H9 (cell line): ENCODE measurements around the gene ST8SIA5. TPM values are rescaled to one million over a fixed set of nuclear protein-coding genes. Genes with fewer than 3 reads are reported as not detected.

Source experiments
- DNase-seq: peaks from one replicate; pipeline ENCODE4 v3.0.0-alpha.2; 2017
- H2AFZ ChIP-seq: one replicate; pipeline ENCODE4 v1.6.1; 2013; ENCODE audit warnings: mild to moderate bottlenecking, low read length, control low read depth, moderate library complexity
- H2AK5ac ChIP-seq: 2 replicates; pipeline ENCODE4 v1.6.1; 2013; ENCODE audit warnings: low read length, control low read depth, mixed read lengths; ENCODE audit not compliant: insufficient read length
- H2BK120ac ChIP-seq: one replicate; pipeline ENCODE4 v1.6.1; 2013; ENCODE audit warnings: low read depth, mild to moderate bottlenecking, low read length, control low read depth, inconsistent platforms; ENCODE audit not compliant: poor library complexity, severe bottlenecking
- H2BK12ac ChIP-seq: 2 replicates; pipeline ENCODE4 v1.6.1; 2013; ENCODE audit warnings: low read length, control low read depth, mixed read lengths, low read depth; ENCODE audit not compliant: insufficient read length
- H2BK15ac ChIP-seq: 2 replicates; pipeline ENCODE4 v1.6.1; 2013; ENCODE audit warnings: low read depth, low read length, control low read depth
- H2BK20ac ChIP-seq: one replicate; pipeline ENCODE4 v1.6.1; 2013; ENCODE audit warnings: low read depth, mild to moderate bottlenecking, low read length, control low read depth, inconsistent platforms; ENCODE audit not compliant: poor library complexity, severe bottlenecking
- H2BK5ac ChIP-seq: 2 replicates; pipeline ENCODE4 v1.6.1; 2013; ENCODE audit warnings: low read length, control low read depth, mixed read lengths; ENCODE audit not compliant: insufficient read length
- H3K14ac ChIP-seq: 2 replicates; pipeline ENCODE4 v1.6.1; 2013; ENCODE audit warnings: low read length, control low read depth; ENCODE audit not compliant: insufficient read depth
- H3K18ac ChIP-seq: 2 replicates; pipeline ENCODE4 v1.6.1; 2013; ENCODE audit warnings: low read depth, mild to moderate bottlenecking, mixed read lengths, low read length, control low read depth; ENCODE audit not compliant: insufficient read length
- H3K23ac ChIP-seq: 2 replicates; pipeline ENCODE4 v1.6.1; 2013; ENCODE audit warnings: low read length, control low read depth, mixed read lengths, low read depth; ENCODE audit not compliant: insufficient read length
- H3K23me2 ChIP-seq: 2 replicates; pipeline ENCODE4 v1.6.1; 2013; ENCODE audit warnings: low read depth, mild to moderate bottlenecking, mixed read lengths, low read length, control low read depth; ENCODE audit not compliant: insufficient read length, poor library complexity, severe bottlenecking
- H3K27ac ChIP-seq: 2 replicates; pipeline ENCODE4 v1.5.1; 2013; ENCODE audit warnings: low read length, control low read depth, mixed read lengths, low read depth; ENCODE audit not compliant: insufficient read length
- H3K27me3 ChIP-seq: 2 replicates; pipeline ENCODE4 v1.6.1; 2013; ENCODE audit warnings: low read length, control low read depth, inconsistent platforms; ENCODE audit not compliant: insufficient read depth
- H3K4ac ChIP-seq: 2 replicates; pipeline ENCODE4 v1.6.1; 2013; ENCODE audit warnings: low read depth, mild to moderate bottlenecking, control low read depth, inconsistent platforms, low read length, moderate library complexity
- H3K4me1 ChIP-seq: 2 replicates; pipeline ENCODE4 v1.6.1; 2013; ENCODE audit warnings: low read length, control low read depth, inconsistent platforms; ENCODE audit not compliant: insufficient read depth
- H3K4me2 ChIP-seq: 2 replicates; pipeline ENCODE4 v1.6.1; 2013; ENCODE audit warnings: low read length, control low read depth, mixed read lengths; ENCODE audit not compliant: insufficient read length, insufficient read depth
- H3K56ac ChIP-seq: 2 replicates; pipeline ENCODE4 v1.6.1; 2013; ENCODE audit warnings: low read depth, mild to moderate bottlenecking, mixed read lengths, low read length, control low read depth; ENCODE audit not compliant: insufficient read length
- H3K79me1 ChIP-seq: 2 replicates; pipeline ENCODE4 v1.6.1; 2013; ENCODE audit warnings: low read depth, mild to moderate bottlenecking, moderate library complexity, low read length, control low read depth, inconsistent platforms; ENCODE audit not compliant: insufficient read depth, poor library complexity, severe bottlenecking
- H3K79me2 ChIP-seq: 2 replicates; pipeline ENCODE4 v1.6.1; 2013; ENCODE audit warnings: low read length, control low read depth, inconsistent platforms; ENCODE audit not compliant: insufficient read depth
- H3K9ac ChIP-seq: 2 replicates; pipeline ENCODE4 v1.6.1; 2013; ENCODE audit warnings: low read length, control low read depth, mixed read lengths; ENCODE audit not compliant: insufficient read length; ENCODE audit errors: extremely low read depth
- H3K9me3 ChIP-seq: one replicate; pipeline ENCODE4 v1.6.1; 2013; ENCODE audit warnings: low read depth, low read length, inconsistent platforms; ENCODE audit not compliant: control insufficient read depth
- H3T11ph ChIP-seq: one replicate; pipeline ENCODE4 v1.6.1; 2013; ENCODE audit warnings: mild to moderate bottlenecking, low read length, control low read depth, inconsistent platforms
- H4K20me1 ChIP-seq: one replicate; pipeline ENCODE4 v1.6.1; 2013; ENCODE audit not compliant: control insufficient read depth, insufficient read length, insufficient read depth
- H4K5ac ChIP-seq: 2 replicates; pipeline ENCODE4 v1.6.1; 2013; ENCODE audit warnings: low read depth, mild to moderate bottlenecking, mixed read lengths, low read length, control low read depth; ENCODE audit not compliant: insufficient read length
- H4K8ac ChIP-seq: replicated peaks from 2 replicates; pipeline ENCODE4 v1.6.1; 2013; ENCODE audit warnings: low read length, control low read depth, mixed read lengths, low read depth; ENCODE audit not compliant: insufficient read length
- H4K91ac ChIP-seq: 2 replicates; pipeline ENCODE4 v1.6.1; 2013; ENCODE audit warnings: low read depth, mild to moderate bottlenecking, moderate library complexity, mixed read lengths, low read length, control low read depth; ENCODE audit not compliant: insufficient read length
- H3K27ac Mint-ChIP-seq, 3 experiments: 2 replicates in 2 of 3; 3 replicates in 1 of 3; pipeline ENCODE4 v1.8.0; 2020 to 2021; ENCODE audit warnings: mixed read lengths in 3 of 3, mild to moderate bottlenecking in 1 of 3, moderate library complexity in 1 of 3
- H3K27me3 Mint-ChIP-seq: 2 replicates; pipeline ENCODE4 v1.8.0; 2021; ENCODE audit warnings: low read depth, mild to moderate bottlenecking, moderate library complexity, mixed read lengths
- H3K36me3 Mint-ChIP-seq, 3 experiments: 2 replicates in 2 of 3; 3 replicates in 1 of 3; pipeline ENCODE4 v1.8.0; 2020 to 2021; ENCODE audit warnings: low read depth in 3 of 3, mixed read lengths in 3 of 3; ENCODE audit not compliant: insufficient read depth in 1 of 3
- H3K4me1 Mint-ChIP-seq, 2 experiments: 2 replicates each; pipeline ENCODE4 v1.8.0; 2020; ENCODE audit warnings: mixed read lengths in 2 of 2
- H3K4me3 Mint-ChIP-seq, 2 experiments: 2 replicates in 1 of 2; 3 replicates in 1 of 2; pipeline ENCODE4 v1.8.0; 2020 to 2021; ENCODE audit warnings: mild to moderate bottlenecking in 2 of 2, mixed read lengths in 2 of 2, moderate library complexity in 1 of 2
- H3K9me3 Mint-ChIP-seq, 2 experiments: 2 replicates in 1 of 2; 3 replicates in 1 of 2; pipeline ENCODE4 v1.8.0; 2020; ENCODE audit warnings: mild to moderate bottlenecking in 2 of 2, mixed read lengths in 2 of 2, moderate library complexity in 1 of 2
- WGBS: extraction: QIAGEN DNeasy Blood & Tissue Kit; methylation state at CpG from one replicate; pipeline ENCODE4 v1.1.7; 2013; ENCODE audit warnings: missing lambda C conversion rate, low lambda C conversion rate, mixed read lengths; ENCODE audit not compliant: insufficient read length; ENCODE audit errors: extremely low coverage; 5-methylcytosine and 5-hydroxymethylcytosine counted together
- total RNA-seq: library from RNA; stranded (reverse); gene quantifications from 2 replicates; pipeline ENCODE4 v1.2.1, GENCODE V29; 2021
- TF ChIP-seq, protein P1 (sequence below): fragments of 200-600 bp; sonication (generic); conservative IDR thresholded peaks from 3 replicates; pipeline ENCODE4 v1.8.0; 2021; ENCODE audit warnings: antibody characterized with exemption, mild to moderate bottlenecking

ST8SIA5 gene
- total RNA-seq, 1 experiment from 2014 or later: 0.63 TPM

DNA sequence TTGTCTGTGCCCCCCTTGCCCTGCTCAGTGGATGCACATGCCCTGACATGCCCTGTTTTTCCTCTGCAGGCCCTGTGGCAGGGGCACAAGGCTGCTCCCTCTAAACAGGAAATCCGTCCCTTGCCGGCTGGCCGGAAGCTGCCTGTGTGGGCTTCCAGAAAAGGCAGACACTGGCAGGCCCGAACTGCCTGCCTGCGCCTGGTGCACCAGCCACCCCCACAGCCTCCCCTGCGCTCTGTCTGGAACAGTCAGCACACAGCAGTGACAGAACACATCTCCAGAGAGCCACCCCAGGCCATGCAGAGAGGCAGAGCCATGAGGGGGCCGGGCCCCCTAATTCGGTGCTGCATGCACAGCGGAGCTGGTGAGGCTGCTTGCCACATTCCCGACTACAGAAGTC is 133.3 kb downstream of the ST8SIA5 start:
- Histone ChIP-seq H4K5ac (no peak overlapping the region), H3K27ac (no peak overlapping the region), H2BK15ac (no peak overlapping the region), H3K4ac (no peak overlapping the region), H3K9me3 (no peaks in the 10 kb centered on the region), H3T11ph (no peak overlapping the region), H4K91ac (no peak overlapping the region), H2BK5ac (no peak overlapping the region), H3K27me3 (no peaks in the 10 kb centered on the region), H3K18ac (no peak overlapping the region), H3K14ac (no peak overlapping the region; the same call in 1 of the 2 replicates), H3K23ac (no peak overlapping the region), H2BK120ac (no peak overlapping the region), H3K4me1 (no peaks in the 10 kb centered on the region), H3K79me1 (no peaks in the 10 kb centered on the region), H4K20me1 (no peaks in the 10 kb centered on the region), H3K79me2 (no peaks in the 10 kb centered on the region), H2AFZ (no peak overlapping the region), H3K4me2 (no peak overlapping the region), H2AK5ac (no peak overlapping the region), H2BK20ac (no peak overlapping the region), H4K8ac (no peak overlapping the region), H3K9ac (no peak overlapping the region), H3K23me2 (no peaks in the 10 kb centered on the region), H3K56ac (no peak overlapping the region), H2BK12ac (no peak overlapping the region)
- WGBS: no CpG with 5 or more reads among the region's 10 CpGs
- TF ChIP-seq, protein P1, sequence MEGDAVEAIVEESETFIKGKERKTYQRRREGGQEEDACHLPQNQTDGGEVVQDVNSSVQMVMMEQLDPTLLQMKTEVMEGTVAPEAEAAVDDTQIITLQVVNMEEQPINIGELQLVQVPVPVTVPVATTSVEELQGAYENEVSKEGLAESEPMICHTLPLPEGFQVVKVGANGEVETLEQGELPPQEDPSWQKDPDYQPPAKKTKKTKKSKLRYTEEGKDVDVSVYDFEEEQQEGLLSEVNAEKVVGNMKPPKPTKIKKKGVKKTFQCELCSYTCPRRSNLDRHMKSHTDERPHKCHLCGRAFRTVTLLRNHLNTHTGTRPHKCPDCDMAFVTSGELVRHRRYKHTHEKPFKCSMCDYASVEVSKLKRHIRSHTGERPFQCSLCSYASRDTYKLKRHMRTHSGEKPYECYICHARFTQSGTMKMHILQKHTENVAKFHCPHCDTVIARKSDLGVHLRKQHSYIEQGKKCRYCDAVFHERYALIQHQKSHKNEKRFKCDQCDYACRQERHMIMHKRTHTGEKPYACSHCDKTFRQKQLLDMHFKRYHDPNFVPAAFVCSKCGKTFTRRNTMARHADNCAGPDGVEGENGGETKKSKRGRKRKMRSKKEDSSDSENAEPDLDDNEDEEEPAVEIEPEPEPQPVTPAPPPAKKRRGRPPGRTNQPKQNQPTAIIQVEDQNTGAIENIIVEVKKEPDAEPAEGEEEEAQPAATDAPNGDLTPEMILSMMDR: no peak
- no peak overlapping the region for H3K4me3 Mint-ChIP-seq
- no peaks in the 10 kb centered on the region for H3K36me3 Mint-ChIP-seq
- H3K4me1 Mint-ChIP-seq: peaks cover 0 to 8% of the 10 kb centered on the region in 2 experiments; a peak in 2 of 4 replicates
- no peak overlapping the region for H3K27ac Mint-ChIP-seq
- DNase-seq: no peak
- no peaks in the 10 kb centered on the region for H3K9me3 Mint-ChIP-seq
- peaks cover 4% of the 10 kb centered on the region for H3K27me3 Mint-ChIP-seq
